Stimulated activated CD8-positive, alpha-beta memory T cell treated with anti-CD3 and anti-CD28 coated beads, Interleukin-7, amount 100 ng/mL, for 1 hour (primary cell): ENCODE results near the gene MPPED1.

Experiments used
- DNase-seq, 2 donors: peaks; one replicate each; pipeline ENCODE4 v3.0.0-alpha.2; 2020; ENCODE audit warnings: low read depth in 2 of 2

Gene MPPED1

GRCh38 chr22:43392385-43392989, 19.3 kb upstream of the MPPED1 start:
- DNase-seq, result no peak

- no peak for DNase-seq
These were observed 18.5 kb upstream of the MPPED1 start for GRCh38 chr22:43393132-43393843.

DNA sequence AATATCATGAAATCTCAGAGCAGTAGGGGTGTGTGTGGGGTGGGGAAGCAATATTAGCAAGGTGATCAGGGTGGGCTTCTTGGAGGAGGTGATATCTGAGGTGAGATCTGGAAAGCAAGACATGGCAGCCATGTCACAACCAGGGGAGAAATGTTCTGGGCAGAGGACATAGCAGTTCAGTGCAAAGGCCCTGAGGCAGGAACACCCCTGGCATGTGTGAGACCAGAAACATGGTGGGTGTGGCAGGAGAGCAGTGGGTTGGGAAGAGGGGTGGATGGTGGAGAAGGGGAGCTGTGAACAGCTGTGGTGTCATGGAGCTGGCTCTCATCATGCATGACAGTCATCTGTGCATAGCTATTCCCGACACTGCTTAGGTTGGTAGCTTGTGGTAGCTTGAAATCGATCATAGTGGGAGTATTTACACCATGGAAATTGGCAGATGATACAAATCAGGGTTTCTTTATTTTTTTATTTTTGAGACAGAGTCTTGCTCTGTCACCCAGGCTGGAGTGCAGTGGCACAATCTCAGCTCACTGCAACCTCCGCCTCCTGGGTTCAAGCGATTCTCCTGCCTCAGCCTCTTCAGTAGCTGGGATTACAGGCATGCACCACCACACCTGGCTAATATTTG, 17.9 kb upstream of the MPPED1 start:
- DNase-seq, result no peak

DNA sequence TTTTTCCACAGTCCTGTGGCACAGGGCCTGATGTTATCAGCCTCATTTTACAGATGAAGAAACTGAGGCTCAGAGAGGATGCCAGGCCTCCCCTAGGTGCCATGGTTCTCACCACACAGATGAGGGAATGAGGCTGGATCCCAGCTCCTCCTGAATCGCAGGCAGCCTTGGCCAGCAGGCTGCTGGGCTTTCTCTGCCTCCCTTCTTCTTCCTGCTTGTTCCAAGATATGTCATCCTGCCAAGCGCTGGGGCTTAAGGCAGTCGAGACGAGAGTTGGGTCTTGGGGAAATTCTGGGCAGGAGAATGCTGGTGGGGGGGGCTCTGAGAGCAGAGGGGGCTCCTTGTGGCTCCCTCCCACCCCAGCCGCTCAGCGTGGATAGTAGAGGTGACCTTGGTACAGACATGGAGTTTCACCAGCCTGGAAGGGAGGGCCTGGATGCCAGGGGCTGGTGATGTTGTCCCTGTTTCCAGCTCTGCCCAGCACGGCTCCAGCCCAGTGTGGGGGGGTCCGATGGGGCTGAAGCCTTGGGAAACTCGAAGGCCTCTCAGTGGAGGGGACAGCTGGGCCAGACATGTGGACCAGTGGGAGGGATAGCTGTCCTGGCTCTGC, 16.6 kb upstream of the MPPED1 start:
- no peak for DNase-seq

DNA sequence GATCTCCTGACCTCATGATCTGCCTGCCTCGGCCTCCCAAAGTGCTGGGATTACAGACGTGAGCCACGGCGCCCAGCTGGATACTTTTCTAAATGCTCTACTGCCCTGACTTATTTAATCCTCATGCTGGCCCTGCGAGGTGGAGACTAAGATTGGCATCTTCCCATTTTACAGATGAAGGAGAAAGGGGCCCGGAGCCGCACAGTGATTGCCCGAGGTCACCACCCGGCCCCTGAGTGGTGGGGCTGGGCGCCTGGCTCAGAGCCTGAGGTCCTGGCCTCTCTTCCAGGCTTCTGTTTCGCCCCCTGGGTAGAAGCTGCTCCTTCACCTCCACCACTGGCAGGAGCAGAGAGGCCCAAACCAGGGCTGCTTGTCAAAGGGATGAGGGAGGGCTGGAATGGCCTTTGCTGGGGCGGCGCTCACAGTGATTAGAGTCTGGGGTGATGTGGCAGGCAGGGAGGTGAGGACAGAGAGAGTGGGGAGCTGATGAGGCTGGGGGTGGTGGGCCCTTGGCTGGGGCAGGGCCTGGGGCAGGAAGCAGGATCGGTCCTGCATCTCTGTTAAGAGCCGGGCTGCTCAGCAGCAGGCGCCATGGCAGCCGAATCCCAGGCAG, 15.4 kb upstream of the MPPED1 start:
- DNase-seq, result no peak

- DNase-seq, result no peak
These were observed 14.8 kb upstream of the MPPED1 start for GRCh38 chr22:43396934-43397457.

DNA sequence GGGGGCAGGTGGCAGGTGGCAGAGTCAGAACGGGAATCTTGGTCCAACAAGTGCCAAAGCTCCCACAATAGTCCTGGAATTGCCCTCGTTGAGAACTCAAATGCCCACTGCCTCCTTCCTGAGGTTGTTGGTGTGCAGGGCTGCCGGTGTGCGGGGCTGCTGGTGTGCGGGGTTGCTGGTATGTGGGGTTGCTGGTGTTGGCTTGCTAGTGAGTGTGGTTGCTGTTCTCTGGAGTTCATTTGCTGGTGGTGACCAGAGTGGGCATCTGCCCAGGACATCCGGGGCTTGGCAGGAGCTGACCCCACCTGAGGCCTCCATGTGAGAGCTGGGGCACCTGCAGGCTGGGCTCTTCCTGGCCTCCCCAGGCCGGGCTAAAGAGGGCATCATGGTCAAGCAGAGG, 14.0 kb upstream of the MPPED1 start:
- DNase-seq, result no peak

GRCh38 chr22:43398246-43398645, 13.6 kb upstream of the MPPED1 start:
- no peak for DNase-seq

- DNase-seq, result no peak
These were observed 12.9 kb upstream of the MPPED1 start for GRCh38 chr22:43398910-43399309.

- no peak for DNase-seq
These were observed 12.4 kb upstream of the MPPED1 start for GRCh38 chr22:43399338-43399979.

- DNase-seq, result no peak
These were observed 11.8 kb upstream of the MPPED1 start for GRCh38 chr22:43399980-43400358.

- DNase-seq, result no peak
These were observed 11.4 kb upstream of the MPPED1 start for GRCh38 chr22:43400449-43400848.

DNA sequence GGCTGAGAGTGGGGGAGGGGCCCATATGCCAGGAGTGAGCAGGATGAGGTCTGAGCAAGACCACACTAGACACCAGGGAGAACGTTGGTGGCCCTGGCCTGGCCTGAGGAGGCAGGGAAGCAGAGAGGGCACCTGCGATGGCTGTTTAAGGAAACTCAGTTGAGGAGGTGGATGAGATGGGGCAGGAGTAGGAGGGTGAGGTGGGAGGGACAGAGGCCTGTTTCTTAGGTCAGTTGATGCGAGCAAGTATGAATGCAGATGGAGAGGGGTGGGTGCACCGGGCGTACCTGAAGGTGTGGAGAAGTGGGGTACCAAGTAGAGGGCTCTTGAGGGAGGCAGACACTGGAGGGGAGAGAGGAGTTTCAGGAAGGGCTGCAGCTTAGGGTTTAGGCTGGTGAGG, 10.6 kb upstream of the MPPED1 start:
- no peak for DNase-seq

DNA sequence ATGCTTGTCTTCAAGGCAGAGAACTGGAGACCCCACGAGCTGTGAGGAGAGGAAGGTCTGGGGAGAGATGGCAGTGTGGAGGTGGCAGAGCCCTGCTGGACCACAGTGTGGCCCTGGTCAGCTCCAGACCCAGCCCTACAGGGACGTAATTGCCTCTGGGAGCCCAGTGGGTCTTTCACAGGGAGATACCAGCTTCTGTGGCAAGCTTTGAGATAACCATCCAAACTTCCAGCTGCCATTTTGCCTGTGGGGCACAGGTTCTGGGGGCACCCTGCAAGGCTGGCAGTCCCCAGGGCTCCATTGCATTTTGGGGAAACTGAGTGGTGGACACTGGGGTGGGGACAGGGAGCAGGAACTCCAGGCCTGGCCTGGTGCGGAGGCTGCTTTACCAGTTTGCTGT, 10.2 kb upstream of the MPPED1 start:
- no peak for DNase-seq

DNA sequence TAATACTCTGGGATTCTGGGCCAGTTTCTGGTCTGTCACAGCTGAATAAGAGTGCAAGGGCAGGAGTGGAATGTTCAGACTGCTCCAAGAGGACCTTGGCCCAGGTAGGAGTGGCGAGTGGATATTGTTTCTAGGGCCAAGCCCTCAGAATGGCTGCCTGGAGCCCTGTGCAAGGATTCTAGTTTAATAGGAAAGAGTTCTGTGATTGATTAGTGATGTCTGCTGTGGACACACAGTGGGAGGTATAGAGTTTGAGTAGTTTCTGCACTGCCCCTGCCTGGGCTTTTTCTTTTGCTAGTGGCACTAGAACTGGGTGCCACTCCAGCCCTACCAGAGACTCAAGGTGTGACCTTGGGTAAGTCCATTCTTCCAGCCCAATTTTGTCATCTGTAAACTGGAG, 9.7 kb upstream of the MPPED1 start:
- no peak for DNase-seq

GRCh38 chr22:43404673-43405385, 7.0 kb upstream of the MPPED1 start:
- no peak for DNase-seq

DNA sequence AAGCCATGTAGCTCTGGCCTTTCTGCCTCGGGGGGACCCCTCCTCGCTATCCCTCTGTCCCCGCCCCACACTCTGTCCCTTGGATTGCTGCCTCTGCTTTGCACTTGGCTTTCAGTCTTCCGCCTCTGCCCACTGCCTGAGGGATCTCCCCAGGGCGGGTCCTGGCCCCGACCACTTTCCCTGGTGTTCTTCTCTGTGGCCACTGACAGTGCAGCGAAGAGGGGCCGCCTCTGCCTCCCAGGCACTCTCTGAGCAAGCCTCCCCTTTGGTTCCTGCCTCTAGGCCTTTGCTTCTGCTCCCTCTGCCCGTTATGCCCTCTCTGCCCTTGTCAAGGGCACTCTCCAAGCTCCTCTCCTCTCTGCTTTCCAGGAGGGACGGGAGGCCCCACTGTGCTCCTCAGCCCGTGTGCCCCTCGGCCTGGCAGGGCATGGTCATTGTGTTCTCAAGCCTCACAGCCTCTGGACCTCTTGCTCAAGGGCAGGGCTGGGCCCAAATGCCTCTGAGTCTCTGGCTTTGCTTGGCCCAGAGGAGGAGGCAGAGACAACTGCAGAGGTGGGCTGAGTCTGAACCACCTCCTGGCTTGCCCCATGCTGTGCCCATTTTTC, 5.5 kb upstream of the MPPED1 start:
- DNase-seq, result no peak

DNA sequence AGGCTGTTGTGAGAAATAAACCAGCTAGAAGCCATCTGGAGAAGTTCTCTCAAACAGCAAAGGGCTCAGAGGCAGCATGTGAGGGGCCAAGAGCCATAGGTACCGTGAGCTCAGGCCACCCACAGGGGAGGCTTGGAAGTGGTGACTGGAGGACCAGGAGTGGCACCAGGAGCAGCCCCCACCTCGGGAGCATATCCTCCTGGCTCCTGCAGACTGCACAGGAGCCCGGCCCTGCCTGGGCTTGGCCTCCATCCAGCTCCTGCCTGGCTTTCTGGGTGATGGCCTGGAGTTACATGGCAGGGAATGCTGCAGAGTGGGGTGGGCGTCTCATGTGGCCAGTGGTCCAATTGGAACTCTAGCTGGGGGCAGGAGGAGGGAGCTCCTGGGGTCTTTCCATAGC, 4.2 kb upstream of the MPPED1 start:
- DNase-seq, result no peak

DNA sequence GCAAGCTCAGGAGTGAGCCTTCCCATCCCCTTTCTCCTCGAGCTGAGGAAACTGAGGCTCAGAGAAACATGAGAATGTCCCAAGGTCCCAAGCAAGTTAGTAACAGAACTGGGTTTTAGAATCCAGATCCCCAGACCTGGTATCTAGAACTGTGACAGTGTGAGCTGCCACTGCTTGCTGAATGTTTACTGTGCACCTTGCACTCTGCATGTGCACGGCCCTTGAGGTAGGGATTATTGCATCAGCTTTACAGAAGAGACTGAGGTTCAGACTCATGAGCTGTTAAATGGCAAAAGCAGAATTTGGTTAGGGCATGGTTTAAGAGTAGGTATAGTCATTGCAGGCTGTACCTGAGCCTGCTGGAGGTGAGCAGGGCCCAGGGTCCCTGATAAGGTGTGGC, 3.8 kb upstream of the MPPED1 start:
- DNase-seq, result no peak

DNA sequence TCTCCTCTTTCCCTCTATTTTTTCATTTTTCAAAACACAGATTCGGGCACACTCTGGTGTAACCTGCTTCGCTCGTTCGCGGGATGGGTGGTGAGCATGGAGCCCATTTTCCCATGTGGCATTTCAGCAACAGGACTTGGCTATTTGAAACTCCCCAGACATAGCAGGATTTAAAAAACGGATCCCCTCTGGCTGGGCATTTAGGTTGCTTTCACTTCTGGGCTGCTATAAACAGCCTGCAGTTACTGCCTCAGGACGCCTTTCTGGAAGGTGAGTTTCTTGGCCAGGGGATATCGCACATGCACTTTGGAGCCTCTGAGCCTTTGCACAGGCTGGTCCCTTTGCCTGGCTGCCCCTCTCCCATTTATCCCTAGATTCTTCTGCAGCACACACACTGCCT, 2.8 kb upstream of the MPPED1 start:
- no peak for DNase-seq

- DNase-seq, result no peak
These were observed 2.0 kb upstream of the MPPED1 start for GRCh38 chr22:43409800-43410199.
